ENCODE data around the gene PCBP4. TPM values are rescaled to one million over a fixed set of nuclear protein-coding genes. Genes with fewer than 3 reads are reported as not detected.
A peak's percentile ranks its signal among the peaks of the same experiment; 100 is the strongest.

Gene PCBP4
- total RNA-seq, 2 donors from 2014 or later: 11.3 to 14.3 TPM

DNA sequence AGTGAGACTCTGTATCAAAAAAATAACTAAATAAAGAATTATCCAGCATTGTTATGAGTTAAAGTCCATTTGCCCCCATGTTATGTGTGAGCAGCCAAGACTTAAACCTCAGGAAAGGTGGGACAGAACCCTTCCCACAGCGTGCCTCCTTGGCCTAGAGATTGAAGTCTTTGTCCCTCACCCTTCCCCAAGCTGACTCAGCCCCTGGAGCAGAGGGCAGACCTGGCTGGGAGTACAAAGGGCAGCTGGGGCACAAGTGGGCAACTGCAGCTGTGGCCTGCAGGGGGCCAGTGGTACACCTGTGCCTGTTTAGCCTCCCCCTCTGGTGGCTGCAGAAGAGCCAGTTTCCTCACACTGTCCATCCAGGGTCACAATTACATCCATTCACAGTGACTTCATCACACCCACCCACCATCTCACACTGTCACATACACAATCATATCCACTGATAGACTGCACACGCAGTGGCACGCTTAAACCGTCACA lies 15.1 kb upstream of the PCBP4 start:
- Mint-ChIP-seq H3K36me3 (no peaks in the 10 kb centered on the region), H3K9me3 (no peaks in the 10 kb centered on the region), H3K27ac (peak overlapping the region; percentile 89 to 90)
- peak in 1 of 2 donors; percentile 45 for DNase-seq (ENCODE audit: low spot score in 2 of 2)
- ATAC-seq: peak; percentile 42 to 54

- no peak overlapping the region for H3K27ac Mint-ChIP-seq
- DNase-seq (ENCODE audit: low spot score in 2 of 2): no peak
- H3K9me3 Mint-ChIP-seq: no peaks in the 10 kb centered on the region
- no peak for ATAC-seq
- peaks cover 0 to 4% of the 10 kb centered on the region in 2 donors for H3K36me3 Mint-ChIP-seq
Measured at GRCh38 chr3:51980253-51980652, 13.0 kb upstream of the PCBP4 start.

GRCh38 chr3:51978143-51978502 lies 10.9 kb upstream of the PCBP4 start:
- DNase-seq (ENCODE audit: low spot score in 2 of 2) (no peak), ATAC-seq (no peak)
- no peaks in the 10 kb centered on the region for H3K9me3 Mint-ChIP-seq
- H3K36me3 Mint-ChIP-seq: peaks cover 5 to 12% of the 10 kb centered on the region in 2 donors
- no peak overlapping the region for H3K27ac Mint-ChIP-seq

GRCh38 chr3:51977446-51978142 lies 10.3 kb upstream of the PCBP4 start:
- H3K9me3 Mint-ChIP-seq: no peaks in the 10 kb centered on the region
- no peak for ATAC-seq
- H3K27ac Mint-ChIP-seq: peak overlapping the region in 1 of 2 donors; percentile 1
- peaks cover 5 to 12% of the 10 kb centered on the region in 2 donors for H3K36me3 Mint-ChIP-seq
- no peak for DNase-seq (ENCODE audit: low spot score in 2 of 2)

- H3K9me3 Mint-ChIP-seq: no peaks in the 10 kb centered on the region
- peak in 1 of 2 donors; percentile 40 for DNase-seq (ENCODE audit: low spot score in 2 of 2)
- H3K36me3 Mint-ChIP-seq: peaks cover 5 to 12% of the 10 kb centered on the region in 2 donors
- ATAC-seq: no peak
- H3K27ac Mint-ChIP-seq: peak overlapping the region in 1 of 2 donors; percentile 92
Measured at GRCh38 chr3:51975852-51976549, 8.7 kb upstream of the PCBP4 start.

GRCh38 chr3:51974963-51975851 lies 8.0 kb upstream of the PCBP4 start, which contains the start of gene ABHD14A:
Gene ABHD14A, plus strand, starts transcription at chr3:51975064. Its CDS starts 72 bp downstream, at chr3:51975136.
- H3K27ac Mint-ChIP-seq: peak within 1 kb of the TSS; percentile 92 to 98
- ATAC-seq (peak; percentile 76 to 84), DNase-seq (ENCODE audit: low spot score in 2 of 2) (peak; percentile 69 to 82)
- no peaks in the 10 kb centered on the region for H3K9me3 Mint-ChIP-seq
- H3K36me3 Mint-ChIP-seq: peaks cover 5 to 12% of the 10 kb centered on the region in 2 donors

- peaks cover 5 to 12% of the 10 kb centered on the region in 2 donors for H3K36me3 Mint-ChIP-seq
- ATAC-seq (peak; percentile 28 to 48), DNase-seq (ENCODE audit: low spot score in 2 of 2) (no peak)
- peak overlapping the region; percentile 92 to 98 for H3K27ac Mint-ChIP-seq
- H3K9me3 Mint-ChIP-seq: no peaks in the 10 kb centered on the region
Measured at GRCh38 chr3:51974277-51974962, 7.2 kb upstream of the PCBP4 start.

- no peak for ATAC-seq
- Mint-ChIP-seq H3K27ac (no peak overlapping the region), H3K36me3 (peaks cover 5 to 12% of the 10 kb centered on the region in 2 donors), H3K9me3 (no peaks in the 10 kb centered on the region)
- DNase-seq (ENCODE audit: low spot score in 2 of 2): no peak
Measured at GRCh38 chr3:51971350-51971749, 4.1 kb upstream of the PCBP4 start.

DNA sequence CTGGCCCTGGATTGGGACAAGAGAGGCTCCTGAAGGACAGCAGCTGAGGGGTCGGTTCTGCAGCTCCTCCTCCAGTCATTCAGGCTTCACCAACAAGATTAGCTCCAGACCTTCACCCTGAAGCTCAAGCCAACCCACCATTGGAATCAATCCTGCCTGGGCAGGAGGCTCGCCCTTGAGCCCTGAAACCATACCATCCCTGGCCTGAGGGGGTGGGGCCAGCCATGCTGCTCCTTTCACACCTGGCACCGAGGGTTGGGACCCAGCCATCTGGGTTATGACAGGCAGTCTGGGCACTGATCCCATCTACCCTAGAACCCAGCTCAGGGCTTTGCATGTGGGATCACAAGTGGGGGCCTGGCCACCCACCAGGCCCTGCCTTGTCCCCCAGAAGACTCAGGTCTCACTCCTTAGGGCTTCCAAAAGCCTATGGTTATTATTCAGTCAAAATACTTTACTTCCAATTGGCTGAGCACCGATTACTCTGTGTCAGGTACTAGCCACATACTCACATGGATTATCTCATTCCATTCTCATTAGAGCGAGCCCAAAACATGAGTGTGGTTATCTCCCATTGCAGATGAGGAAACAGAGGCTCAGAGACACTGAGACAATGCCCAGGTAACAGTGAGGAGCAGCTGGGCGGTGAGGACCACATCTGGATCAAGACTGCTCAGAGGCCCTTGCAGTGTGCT lies 3.5 kb upstream of the PCBP4 start:
- Mint-ChIP-seq H3K27ac (no peak overlapping the region), H3K9me3 (no peaks in the 10 kb centered on the region), H3K36me3 (peaks cover 5 to 12% of the 10 kb centered on the region in 2 donors)
- no peak for DNase-seq (ENCODE audit: low spot score in 2 of 2)
- no peak for ATAC-seq

DNA sequence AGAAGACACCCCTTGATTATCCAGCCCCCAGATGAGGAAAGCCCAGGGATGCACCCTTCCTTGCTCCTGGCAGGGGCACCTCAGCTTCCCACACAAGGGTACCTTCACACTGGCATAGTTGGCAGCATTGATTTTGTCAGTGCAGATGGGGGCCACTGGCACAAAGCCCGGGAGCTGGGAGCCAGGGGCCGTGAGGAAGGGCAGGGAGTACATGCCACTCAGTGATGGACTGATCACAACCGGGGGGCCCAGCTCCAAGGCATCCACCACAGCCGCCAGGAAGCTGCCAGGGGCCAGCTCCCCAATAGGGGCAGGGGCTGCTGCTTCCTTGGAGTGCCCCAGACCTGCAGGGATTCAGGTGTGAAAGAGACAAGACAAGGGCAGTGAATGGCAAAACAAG lies 2.6 kb upstream of the PCBP4 start:
- H3K9me3 Mint-ChIP-seq: no peaks in the 10 kb centered on the region
- H3K36me3 Mint-ChIP-seq: peaks cover 5 to 7% of the 10 kb centered on the region in 2 donors
- DNase-seq (ENCODE audit: low spot score in 2 of 2) (no peak), ATAC-seq (no peak)
- no peak overlapping the region for H3K27ac Mint-ChIP-seq

DNA sequence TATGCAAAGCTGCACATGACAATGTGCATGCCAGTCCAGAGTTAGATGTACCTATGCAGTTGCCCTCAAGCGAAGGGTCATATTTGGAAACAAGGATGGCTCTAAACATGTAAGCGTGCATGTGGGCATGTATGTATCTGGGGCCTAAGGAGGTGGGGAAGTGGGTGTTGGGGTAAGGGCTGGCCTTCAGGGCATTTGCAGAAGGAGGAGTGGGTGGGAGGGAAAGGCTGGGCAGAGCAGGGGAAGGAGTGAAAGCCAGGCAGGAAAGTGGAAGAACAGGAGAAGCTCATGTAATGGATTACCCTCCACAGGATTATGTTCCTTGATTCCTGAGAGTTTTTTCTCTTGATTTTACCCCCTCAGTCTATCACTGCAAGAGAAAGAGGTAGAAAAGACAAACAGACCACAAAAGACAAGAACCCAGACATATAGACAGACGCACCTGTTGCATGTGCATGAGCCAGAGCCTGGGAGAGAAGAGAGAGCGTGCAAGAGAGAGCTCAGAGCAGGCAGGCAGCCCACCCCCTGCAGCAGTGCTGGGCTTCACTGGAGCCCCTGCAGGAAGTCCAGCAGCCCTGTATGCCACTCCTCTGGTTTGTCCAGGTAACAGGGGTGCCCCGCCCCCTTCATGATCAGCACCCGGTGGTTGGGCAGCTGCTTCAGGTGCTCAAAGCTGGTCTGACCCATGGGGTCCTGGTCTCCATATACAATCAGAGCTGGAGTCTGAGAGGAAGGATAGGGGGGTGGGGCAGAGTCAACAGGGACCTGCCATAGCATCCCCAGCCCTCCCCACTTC lies 1.8 kb upstream of the PCBP4 start:
- Mint-ChIP-seq H3K27ac (no peak overlapping the region), H3K9me3 (no peaks in the 10 kb centered on the region), H3K36me3 (peaks cover 5 to 7% of the 10 kb centered on the region in 2 donors)
- ATAC-seq (no peak), DNase-seq (ENCODE audit: low spot score in 2 of 2) (no peak)

DNA sequence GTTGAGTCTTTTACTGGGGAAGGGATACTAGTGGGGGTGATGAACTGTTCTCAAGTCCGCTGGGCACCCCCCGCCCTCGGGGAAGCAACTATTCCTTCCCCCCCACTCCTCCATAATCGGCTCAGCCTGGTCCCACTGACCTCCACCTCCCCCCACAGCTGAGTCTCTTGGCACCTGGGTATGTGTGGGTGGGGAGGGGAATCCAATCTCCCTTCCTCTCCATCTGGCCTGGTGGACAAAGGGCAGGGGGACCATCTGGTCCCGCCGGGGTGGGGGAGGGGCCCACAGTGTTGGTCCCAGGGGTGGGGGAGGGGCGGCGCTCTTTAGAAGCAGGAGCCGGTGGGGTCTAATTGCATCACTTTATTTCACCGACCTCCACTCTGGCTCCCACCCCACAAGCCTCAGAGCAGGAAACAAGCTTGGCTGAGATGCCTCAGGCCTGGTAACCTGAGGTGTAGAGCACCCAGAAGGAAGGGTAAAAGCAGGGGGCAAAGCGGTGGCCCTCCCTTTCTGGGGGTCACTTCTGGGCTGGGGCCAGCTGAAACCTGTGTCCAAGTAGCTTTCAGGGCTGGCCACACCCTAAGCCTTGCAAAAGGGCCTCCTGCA lies 1.0 kb upstream of the PCBP4 start:
- ATAC-seq: no peak
- Mint-ChIP-seq H3K36me3 (no peaks in the 10 kb centered on the region), H3K27ac (no peak overlapping the region), H3K9me3 (no peaks in the 10 kb centered on the region)
- DNase-seq (ENCODE audit: low spot score in 2 of 2): no peak

- ATAC-seq (peak; percentile 78 to 79), DNase-seq (ENCODE audit: low spot score in 2 of 2) (peak in 1 of 2 donors; percentile 37)
- Mint-ChIP-seq H3K27ac (no peak overlapping the region), H3K36me3 (no peaks in the 10 kb centered on the region), H3K9me3 (no peaks in the 10 kb centered on the region)
Measured at GRCh38 chr3:51966922-51967383, 301 bp downstream of the PCBP4 start.

DNA sequence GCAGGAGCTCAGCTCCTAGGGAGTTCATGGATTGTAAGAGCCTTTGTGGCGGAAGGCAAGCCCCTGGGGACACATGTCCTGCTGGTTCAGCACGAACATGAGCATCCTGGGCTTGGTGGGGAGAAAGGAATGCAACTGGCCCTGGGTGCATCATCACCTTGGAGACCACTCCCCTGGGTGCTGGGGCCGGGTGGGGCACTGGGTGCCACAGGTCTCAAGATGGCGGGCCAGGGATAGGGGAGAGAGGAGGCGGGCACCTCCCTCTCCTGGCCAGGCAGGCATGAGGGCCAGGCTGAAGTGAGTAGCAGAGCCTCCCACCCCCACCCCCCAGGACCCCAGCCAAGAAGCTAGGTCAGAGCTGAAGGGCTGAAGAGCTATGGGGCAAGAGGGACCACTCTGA lies 768 bp downstream of the PCBP4 start:
- Mint-ChIP-seq H3K27ac (no peak overlapping the region), H3K9me3 (no peaks in the 10 kb centered on the region), H3K36me3 (no peaks in the 10 kb centered on the region)
- DNase-seq (ENCODE audit: low spot score in 2 of 2) (no peak), ATAC-seq (no peak)

- ATAC-seq: no peak
- H3K9me3 Mint-ChIP-seq: no peaks in the 10 kb centered on the region
- no peaks in the 10 kb centered on the region for H3K36me3 Mint-ChIP-seq
- no peak overlapping the region for H3K27ac Mint-ChIP-seq
- DNase-seq (ENCODE audit: low spot score in 2 of 2): no peak
Measured at GRCh38 chr3:51966016-51966415, 1.2 kb downstream of the PCBP4 start.
